DND-41 (cell line): Measurements from ENCODE around the gene FAM168A.

Experiments used
- ATAC-seq: fragments of 200-7000 bp; cut with Tn5 transposase; 3 replicates; pipeline ENCODE4 v1.9.1; 2021; ENCODE audit warnings: low read depth; ENCODE audit not compliant: insufficient read depth
- DNase-seq: peaks from one replicate; pipeline ENCODE4 v3.0.0-alpha.2; 2020
- H2AFZ ChIP-seq: 2 replicates; pipeline ENCODE4 v1.6.0; 2012; ENCODE audit warnings: low read depth, low read length
- H3K27ac ChIP-seq: 2 replicates; pipeline ENCODE4 v1.5.1; 2012; ENCODE audit warnings: low read length, inconsistent platforms
- H3K27me3 ChIP-seq: fragments of 200-600 bp; sonication (generic); 2 replicates; pipeline ENCODE4 v1.6.0; 2012; ENCODE audit warnings: low read length, mild to moderate bottlenecking, inconsistent platforms; ENCODE audit not compliant: insufficient read depth, poor library complexity
- H3K36me3 ChIP-seq: 2 replicates; pipeline ENCODE4 v1.5.1; 2012; ENCODE audit warnings: low read length, inconsistent platforms; ENCODE audit not compliant: insufficient read depth
- H3K4me1 ChIP-seq: 2 replicates; pipeline ENCODE4 v1.5.1; 2012; ENCODE audit warnings: mild to moderate bottlenecking, low read length; ENCODE audit not compliant: insufficient read depth
- H3K4me2 ChIP-seq: 2 replicates; pipeline ENCODE4 v1.6.0; 2012; ENCODE audit warnings: mild to moderate bottlenecking, moderate library complexity, low read length, inconsistent platforms; ENCODE audit not compliant: insufficient read depth
- H3K4me3 ChIP-seq, 2 experiments: fragments of 200-600 bp in 1 of 2; shearing (Covaris generic) in 1 of 2; 2 replicates each; pipeline ENCODE4 v1.5.1; 2012 to 2016; ENCODE audit warnings: inconsistent platforms in 2 of 2, low read length in 2 of 2, mild to moderate bottlenecking in 2 of 2, low read depth in 1 of 2, moderate library complexity in 1 of 2
- H3K79me2 ChIP-seq: 2 replicates; pipeline ENCODE4 v1.6.0; 2012; ENCODE audit warnings: low read length, inconsistent platforms; ENCODE audit not compliant: insufficient read depth
- H3K9ac ChIP-seq: 2 replicates; pipeline ENCODE4 v1.6.0; 2012; ENCODE audit warnings: low read depth, mild to moderate bottlenecking, inconsistent platforms, low read length, moderate library complexity
- H3K9me3 ChIP-seq: 2 replicates; pipeline ENCODE4 v1.5.1; 2012; ENCODE audit warnings: low read length, moderate library complexity, mild to moderate bottlenecking, inconsistent platforms; ENCODE audit not compliant: insufficient read depth, severe bottlenecking
- H4K20me1 ChIP-seq: 2 replicates; pipeline ENCODE4 v1.6.0; 2012; ENCODE audit warnings: low read length; ENCODE audit not compliant: insufficient read depth
- EZH2 ChIP-seq: IDR thresholded peaks from 3 replicates; pipeline ENCODE4 v1.6.1; 2012; ENCODE audit warnings: borderline replicate concordance, low read depth, mild to moderate bottlenecking, moderate library complexity, low read length, inconsistent platforms; ENCODE audit not compliant: severe bottlenecking
- TF ChIP-seq, protein P1 (sequence below): IDR thresholded peaks from 2 replicates; pipeline ENCODE4 v1.5.1; 2012; ENCODE audit warnings: borderline replicate concordance, low read length, moderate library complexity, mild to moderate bottlenecking; ENCODE audit not compliant: poor library complexity, severe bottlenecking; ENCODE audit errors: extremely low read depth

Gene FAM168A

GRCh38 chr11:73423506-73423905 lies 174.4 kb downstream of the FAM168A start:
- H2AFZ ChIP-seq, result no peak overlapping the region
- no peak for DNase-seq
- H3K36me3 ChIP-seq, result peaks cover 14% of the 10 kb centered on the region
- H3K27ac ChIP-seq, result no peak overlapping the region
- no peak overlapping the region for H3K9ac ChIP-seq
- H3K4me1 ChIP-seq, result no peaks in the 10 kb centered on the region
- H3K4me3 ChIP-seq, result no peak overlapping the region
- no peak for ATAC-seq
- H3K27me3 ChIP-seq, result no peaks in the 10 kb centered on the region
- H3K79me2 ChIP-seq, result no peaks in the 10 kb centered on the region
- H3K9me3 ChIP-seq, result no peaks in the 10 kb centered on the region
- TF ChIP-seq EZH2, result no peak
- TF ChIP-seq, protein P1, sequence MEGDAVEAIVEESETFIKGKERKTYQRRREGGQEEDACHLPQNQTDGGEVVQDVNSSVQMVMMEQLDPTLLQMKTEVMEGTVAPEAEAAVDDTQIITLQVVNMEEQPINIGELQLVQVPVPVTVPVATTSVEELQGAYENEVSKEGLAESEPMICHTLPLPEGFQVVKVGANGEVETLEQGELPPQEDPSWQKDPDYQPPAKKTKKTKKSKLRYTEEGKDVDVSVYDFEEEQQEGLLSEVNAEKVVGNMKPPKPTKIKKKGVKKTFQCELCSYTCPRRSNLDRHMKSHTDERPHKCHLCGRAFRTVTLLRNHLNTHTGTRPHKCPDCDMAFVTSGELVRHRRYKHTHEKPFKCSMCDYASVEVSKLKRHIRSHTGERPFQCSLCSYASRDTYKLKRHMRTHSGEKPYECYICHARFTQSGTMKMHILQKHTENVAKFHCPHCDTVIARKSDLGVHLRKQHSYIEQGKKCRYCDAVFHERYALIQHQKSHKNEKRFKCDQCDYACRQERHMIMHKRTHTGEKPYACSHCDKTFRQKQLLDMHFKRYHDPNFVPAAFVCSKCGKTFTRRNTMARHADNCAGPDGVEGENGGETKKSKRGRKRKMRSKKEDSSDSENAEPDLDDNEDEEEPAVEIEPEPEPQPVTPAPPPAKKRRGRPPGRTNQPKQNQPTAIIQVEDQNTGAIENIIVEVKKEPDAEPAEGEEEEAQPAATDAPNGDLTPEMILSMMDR, result no peak
- H3K4me2 ChIP-seq, result no peak overlapping the region
- no peaks in the 10 kb centered on the region for H4K20me1 ChIP-seq

DNA sequence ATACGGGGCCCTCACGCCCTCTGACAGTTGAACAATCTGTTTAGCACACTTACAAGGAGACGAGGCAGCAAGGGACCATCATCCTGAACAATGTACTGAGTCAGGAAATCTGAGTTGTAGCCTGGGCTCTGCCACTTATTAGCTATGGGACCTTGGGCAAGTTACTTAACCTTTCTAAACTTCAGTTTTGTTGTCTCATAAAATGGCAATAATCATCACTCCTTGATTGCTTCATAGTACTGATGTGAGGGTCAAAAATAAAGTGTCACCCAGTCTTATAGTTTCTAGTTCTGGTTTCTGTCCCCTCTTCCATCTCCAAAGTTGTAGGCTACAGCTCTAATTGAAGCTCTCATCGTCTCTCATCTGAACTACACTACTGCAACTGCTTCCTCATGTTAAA lies 175.0 kb downstream of the FAM168A start:
- Histone ChIP-seq H3K79me2 (no peaks in the 10 kb centered on the region), H3K27me3 (no peaks in the 10 kb centered on the region), H3K4me1 (no peaks in the 10 kb centered on the region), H4K20me1 (no peaks in the 10 kb centered on the region), H3K27ac (no peak overlapping the region), H2AFZ (no peak overlapping the region), H3K36me3 (peaks cover 20% of the 10 kb centered on the region), H3K4me2 (no peak overlapping the region), H3K4me3 (no peak overlapping the region), H3K9me3 (no peaks in the 10 kb centered on the region), H3K9ac (no peak overlapping the region)
- TF ChIP-seq, protein P1, result no peak
- no peak for TF ChIP-seq EZH2
- DNase-seq (no peak), ATAC-seq (no peak)

DNA sequence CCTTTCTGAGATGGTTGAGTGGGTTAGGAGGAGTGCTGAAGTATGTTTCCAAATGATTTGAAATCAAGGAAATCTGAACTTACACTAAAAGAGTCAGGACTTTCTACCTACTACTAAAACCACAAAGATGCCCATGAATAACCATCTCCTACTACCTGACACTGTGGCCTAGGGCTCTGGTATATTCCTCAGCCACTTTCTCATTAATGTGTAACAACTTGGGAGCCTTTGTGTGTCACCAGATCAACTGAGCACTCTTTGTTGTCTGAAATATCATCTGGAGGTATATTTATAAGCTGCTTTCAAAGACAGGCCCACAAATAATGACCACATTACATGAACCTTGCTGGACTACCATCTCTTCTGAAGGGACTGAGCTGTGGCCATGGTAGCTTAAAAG lies 177.8 kb downstream of the FAM168A start:
- no peak for DNase-seq
- Histone ChIP-seq H3K4me1 (no peaks in the 10 kb centered on the region), H2AFZ (no peak overlapping the region), H3K4me3 (no peak overlapping the region), H3K4me2 (no peak overlapping the region), H3K9me3 (no peaks in the 10 kb centered on the region), H3K27ac (no peak overlapping the region), H4K20me1 (no peaks in the 10 kb centered on the region), H3K79me2 (no peaks in the 10 kb centered on the region), H3K9ac (no peak overlapping the region), H3K27me3 (no peaks in the 10 kb centered on the region), H3K36me3 (peaks cover 27% of the 10 kb centered on the region)
- ATAC-seq, result no peak
- TF ChIP-seq, protein P1, result no peak
- no peak for TF ChIP-seq EZH2

GRCh38 chr11:73416786-73417185 lies 181.1 kb downstream of the FAM168A start:
- no peak overlapping the region for H2AFZ ChIP-seq
- no peak overlapping the region for H3K4me2 ChIP-seq
- H3K9me3 ChIP-seq, result no peaks in the 10 kb centered on the region
- no peak overlapping the region for H3K4me3 ChIP-seq
- no peaks in the 10 kb centered on the region; the same call in 1 of the 2 replicates for H4K20me1 ChIP-seq
- no peaks in the 10 kb centered on the region for H3K4me1 ChIP-seq
- no peak for TF ChIP-seq EZH2
- TF ChIP-seq, protein P1, result no peak
- H3K36me3 ChIP-seq, result peaks cover 30% of the 10 kb centered on the region
- no peaks in the 10 kb centered on the region for H3K79me2 ChIP-seq
- no peak overlapping the region for H3K9ac ChIP-seq
- H3K27ac ChIP-seq, result no peak overlapping the region
- no peaks in the 10 kb centered on the region for H3K27me3 ChIP-seq
- DNase-seq, result no peak
- no peak for ATAC-seq
